Stomach (tissue), 4 donors: ENCODE data around the gene SEC24A.

Experiments
- POLR2A ChIP-seq, 4 donors: fragments of 450-650 bp; IDR thresholded peaks; one replicate each; pipeline ENCODE4 v1.6.1; 2016; ENCODE audit warnings: antibody characterized with exemption in 4 of 4, control low read depth in 2 of 4, mild to moderate bottlenecking in 1 of 4, moderate library complexity in 1 of 4
- POLR2AphosphoS5 ChIP-seq, 3 donors: sonication (generic); formaldehyde crosslinking; IDR thresholded peaks; one replicate each; pipeline ENCODE4 v1.6.1; 2016; ENCODE audit warnings: antibody characterized with exemption in 3 of 3
- TF ChIP-seq, protein P1 (sequence below), 7 experiments: fragments of 450-650 bp in 4 of 7; fragments of 200-600 bp in 3 of 7; sonication (generic) in 3 of 7; IDR thresholded peaks; one replicate each; pipeline ENCODE4 v1.5.1; 2016 to 2019; ENCODE audit warnings: antibody characterized with exemption in 7 of 7, control low read depth in 2 of 7, mild to moderate bottlenecking in 1 of 7

DNA sequence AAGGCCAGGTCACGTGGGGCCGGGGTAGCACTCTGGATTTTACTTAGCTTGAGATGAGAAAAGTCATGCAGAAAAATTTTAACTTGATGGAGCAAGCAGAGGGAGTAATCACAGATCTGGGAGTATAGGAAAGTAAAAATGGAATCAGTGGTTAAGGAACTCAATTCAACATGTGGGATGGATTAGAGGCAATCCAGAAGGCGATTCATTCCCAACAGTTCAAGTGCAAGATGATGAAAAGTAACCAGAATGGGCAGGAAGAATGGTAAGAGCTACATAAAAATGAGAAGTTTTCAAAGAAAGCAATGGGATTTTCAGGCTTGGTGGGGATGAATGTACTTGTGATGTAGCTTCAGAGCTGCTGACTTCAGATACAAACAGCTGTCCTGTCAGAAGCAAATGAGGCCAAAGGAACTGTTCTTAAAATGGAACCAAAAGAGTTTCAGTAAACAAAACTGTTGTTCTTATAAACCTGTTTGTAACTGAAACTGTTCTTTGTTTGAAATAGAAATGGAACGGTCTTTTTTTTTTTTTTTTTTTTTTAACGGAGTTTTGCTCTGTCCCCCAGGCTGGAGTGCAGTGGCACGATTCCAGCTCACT, 5.6 kb upstream of the SEC24A start:
- TF ChIP-seq, protein P1, sequence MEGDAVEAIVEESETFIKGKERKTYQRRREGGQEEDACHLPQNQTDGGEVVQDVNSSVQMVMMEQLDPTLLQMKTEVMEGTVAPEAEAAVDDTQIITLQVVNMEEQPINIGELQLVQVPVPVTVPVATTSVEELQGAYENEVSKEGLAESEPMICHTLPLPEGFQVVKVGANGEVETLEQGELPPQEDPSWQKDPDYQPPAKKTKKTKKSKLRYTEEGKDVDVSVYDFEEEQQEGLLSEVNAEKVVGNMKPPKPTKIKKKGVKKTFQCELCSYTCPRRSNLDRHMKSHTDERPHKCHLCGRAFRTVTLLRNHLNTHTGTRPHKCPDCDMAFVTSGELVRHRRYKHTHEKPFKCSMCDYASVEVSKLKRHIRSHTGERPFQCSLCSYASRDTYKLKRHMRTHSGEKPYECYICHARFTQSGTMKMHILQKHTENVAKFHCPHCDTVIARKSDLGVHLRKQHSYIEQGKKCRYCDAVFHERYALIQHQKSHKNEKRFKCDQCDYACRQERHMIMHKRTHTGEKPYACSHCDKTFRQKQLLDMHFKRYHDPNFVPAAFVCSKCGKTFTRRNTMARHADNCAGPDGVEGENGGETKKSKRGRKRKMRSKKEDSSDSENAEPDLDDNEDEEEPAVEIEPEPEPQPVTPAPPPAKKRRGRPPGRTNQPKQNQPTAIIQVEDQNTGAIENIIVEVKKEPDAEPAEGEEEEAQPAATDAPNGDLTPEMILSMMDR (IDR thresholded peaks at IDR 0.05), result no peak
- TF ChIP-seq POLR2A (IDR thresholded peaks at IDR 0.05) (no peak), POLR2AphosphoS5 (IDR thresholded peaks at IDR 0.05) (no peak)
